ENCODE results near the gene ALLC. TPM values are rescaled to one million over a fixed set of nuclear protein-coding genes. Genes with fewer than 3 reads are reported as not detected.
"Not testable (repeated sequence)": the region's sequence is repeated elsewhere in the genome, so short reads cannot be mapped to it uniquely, and the experiment has no call there.

Gene ALLC
- polyA plus RNA-seq, 1 experiment = not detected

- peaks cover 21% of the 10 kb centered on the region for H3K9me3 ChIP-seq (ENCODE audit: control insufficient read depth, insufficient read depth, low read length)
- no peak for DNase-seq (ENCODE audit: low read depth, low spot score)
- CTCF ChIA-PET = no interaction called here
- no peak overlapping the region for H3K27ac ChIP-seq (ENCODE audit: low read depth, low read length)
- no peak overlapping the region for H3K4me3 ChIP-seq (ENCODE audit: low read depth, low read length)
- POLR2A ChIA-PET = no interaction called here
- no peak for TF ChIP-seq CTCF (IDR thresholded peaks at IDR 0.05; ENCODE audit: low read depth, low read length)
- H3K27me3 ChIP-seq (ENCODE audit: control insufficient read depth, insufficient read depth, low read length) = peaks cover 13% of the 10 kb centered on the region
Measured at GRCh38 chr2:3611589-3611988, 46.4 kb upstream of the ALLC start.

DNA sequence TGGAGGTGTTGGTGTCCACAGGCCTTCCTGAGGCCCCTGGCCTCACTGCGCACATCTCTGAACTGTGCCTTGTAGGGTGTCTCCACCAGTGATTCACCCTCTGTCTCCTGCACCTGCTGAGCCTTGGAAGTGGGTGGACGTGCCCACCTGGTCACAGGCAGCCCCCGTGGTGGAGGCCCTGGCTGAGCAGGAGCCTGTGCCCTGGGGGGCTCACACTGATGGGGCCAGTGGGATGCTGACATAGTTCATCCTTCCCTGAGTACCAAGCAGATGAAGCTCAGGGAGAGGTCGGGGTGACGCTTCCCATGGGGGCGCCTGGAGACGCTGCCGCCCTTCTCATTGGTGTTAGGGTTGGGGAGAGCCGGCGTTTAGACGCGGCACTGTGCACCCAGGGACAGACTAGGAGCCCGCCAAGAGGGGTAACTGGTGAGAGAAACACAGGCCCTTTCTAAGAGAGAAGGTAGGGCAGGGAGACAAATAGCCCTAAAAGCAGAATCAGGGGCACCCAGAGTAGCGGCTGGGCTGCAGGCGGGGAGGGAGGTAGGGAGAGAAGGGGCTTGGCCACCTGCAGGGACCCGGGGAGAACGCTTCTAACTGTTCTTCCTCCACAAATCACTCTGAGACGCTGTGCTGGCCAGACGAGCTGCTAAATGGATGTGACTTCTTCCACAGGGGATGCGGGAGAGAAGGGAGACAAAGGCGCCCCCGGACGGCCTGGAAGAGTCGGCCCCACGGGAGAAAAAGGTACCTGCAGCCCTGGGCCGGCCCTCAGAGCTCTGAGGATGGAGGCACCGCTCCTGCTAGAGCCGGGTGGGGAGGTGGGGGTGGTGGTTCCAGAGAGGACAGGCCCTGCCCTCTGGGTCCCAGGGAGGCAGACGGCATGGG lies 45.1 kb upstream of the ALLC start:
- no peak for TF ChIP-seq CTCF (IDR thresholded peaks at IDR 0.05; ENCODE audit: low read depth, low read length)
- peaks cover 22% of the 10 kb centered on the region for H3K9me3 ChIP-seq (ENCODE audit: control insufficient read depth, insufficient read depth, low read length)
- no peak overlapping the region for H3K4me3 ChIP-seq (ENCODE audit: low read depth, low read length)
- no peak overlapping the region for H3K27ac ChIP-seq (ENCODE audit: low read depth, low read length)
- DNase-seq (ENCODE audit: low read depth, low spot score) = no peak
- peaks cover 13% of the 10 kb centered on the region for H3K27me3 ChIP-seq (ENCODE audit: control insufficient read depth, insufficient read depth, low read length)
- CTCF ChIA-PET = no interaction called here
- POLR2A ChIA-PET = interaction anchor here (0.6 kb wide), 1 partner anchor 52 kb away, joined by 4 read pairs; no protein-coding TSS in a partner anchor

GRCh38 chr2:3613524-3613905 lies 44.5 kb upstream of the ALLC start:
- Histone ChIP-seq H3K27me3 (ENCODE audit: control insufficient read depth, insufficient read depth, low read length) (peaks cover 15% of the 10 kb centered on the region), H3K9me3 (ENCODE audit: control insufficient read depth, insufficient read depth, low read length) (peaks cover 22% of the 10 kb centered on the region), H3K4me3 (ENCODE audit: low read depth, low read length) (no peak overlapping the region), H3K27ac (ENCODE audit: low read depth, low read length) (no peak overlapping the region)
- ChIA-PET CTCF (no interaction called here), POLR2A (no interaction called here)
- no peak for TF ChIP-seq CTCF (IDR thresholded peaks at IDR 0.05; ENCODE audit: low read depth, low read length)
- DNase-seq (ENCODE audit: low read depth, low spot score) = no peak

DNA sequence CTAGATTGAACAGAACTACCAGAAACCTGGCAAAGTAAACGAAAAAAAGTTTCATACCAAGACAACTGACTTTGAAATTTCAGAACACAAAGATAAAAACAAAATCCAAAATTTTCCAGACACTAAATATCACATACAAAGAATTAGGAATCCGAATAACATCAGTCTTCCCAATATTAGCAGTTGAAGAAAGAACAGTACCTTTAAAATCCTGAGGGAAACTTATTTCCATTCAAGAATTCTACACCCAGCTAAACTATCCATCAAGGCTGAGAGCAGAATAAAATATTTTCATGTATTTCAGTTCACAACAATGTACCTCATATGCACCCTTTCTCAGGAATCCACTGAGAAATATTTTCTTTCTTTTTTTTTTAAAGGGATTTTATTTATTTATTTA lies 43.3 kb upstream of the ALLC start:
- CTCF ChIA-PET, POLR2A ChIA-PET: not testable (repeated sequence)

GRCh38 chr2:3615541-3616200 lies 42.3 kb upstream of the ALLC start:
- DNase-seq (ENCODE audit: low read depth, low spot score); H3K4me3 ChIP-seq (ENCODE audit: low read depth, low read length); H3K27ac ChIP-seq (ENCODE audit: low read depth, low read length); H3K27me3 ChIP-seq (ENCODE audit: control insufficient read depth, insufficient read depth, low read length); CTCF ChIA-PET; POLR2A ChIA-PET: not testable (repeated sequence)
- peaks cover 22% of the 10 kb centered on the region for H3K9me3 ChIP-seq (ENCODE audit: control insufficient read depth, insufficient read depth, low read length)

More for the DNA sequence above, 43.3 kb upstream of the ALLC start:
- H3K9me3 ChIP-seq (ENCODE audit: control insufficient read depth, insufficient read depth, low read length) = peaks cover 22% of the 10 kb centered on the region
- H3K27me3 ChIP-seq (ENCODE audit: control insufficient read depth, insufficient read depth, low read length) = peaks cover 12% of the 10 kb centered on the region
- DNase-seq (ENCODE audit: low read depth, low spot score); H3K4me3 ChIP-seq (ENCODE audit: low read depth, low read length); H3K27ac ChIP-seq (ENCODE audit: low read depth, low read length): not testable (repeated sequence)

GRCh38 chr2:3616435-3617197 lies 41.4 kb upstream of the ALLC start:
- H3K27ac ChIP-seq (ENCODE audit: low read depth, low read length); POLR2A ChIA-PET; H3K4me3 ChIP-seq (ENCODE audit: low read depth, low read length); H3K27me3 ChIP-seq (ENCODE audit: control insufficient read depth, insufficient read depth, low read length); CTCF ChIA-PET; DNase-seq (ENCODE audit: low read depth, low spot score): not testable (repeated sequence)
- peaks cover 22% of the 10 kb centered on the region for H3K9me3 ChIP-seq (ENCODE audit: control insufficient read depth, insufficient read depth, low read length)

Measured in AG04450 (cell line).